ENCODE data around the gene SPATS2L. TPM values are rescaled to one million over a fixed set of nuclear protein-coding genes. Genes with fewer than 3 reads are reported as not detected.

SPATS2L gene
- total RNA-seq, 1 experiment from 2014 or later: 112 TPM

GRCh38 chr2:200470230-200470629 lies 163.7 kb downstream of the SPATS2L start:
- POLR2A ChIA-PET: no interaction called here
- H3K36me3 Mint-ChIP-seq: peaks cover 90% of the 10 kb centered on the region

GRCh38 chr2:200471324-200471848 lies 164.9 kb downstream of the SPATS2L start:
- H3K4me3 Mint-ChIP-seq: no peak overlapping the region
- peaks cover 84% of the 10 kb centered on the region for H3K36me3 Mint-ChIP-seq
- no peak for DNase-seq (ENCODE audit: low spot score)
- no peak for TF ChIP-seq ZSCAN18 (CRISPR knock-in tag; IDR thresholded peaks at IDR 0.05)
- no peak for TF ChIP-seq NR2C2 (CRISPR knock-in tag; IDR thresholded peaks at IDR 0.05)
- no peak for TF ChIP-seq MYBL2 (CRISPR knock-in tag; IDR thresholded peaks at IDR 0.05)
- TF ChIP-seq KAT7 (CRISPR knock-in tag; IDR thresholded peaks at IDR 0.05; ENCODE audit: borderline replicate concordance): no peak
- no peak for TF ChIP-seq E2F1 (CRISPR knock-in tag; IDR thresholded peaks at IDR 0.05)
- no peak for TF ChIP-seq NR1H2 (CRISPR knock-in tag; IDR thresholded peaks at IDR 0.05)
- no peak for TF ChIP-seq ZNF263 (CRISPR knock-in tag; IDR thresholded peaks at IDR 0.05; ENCODE audit: low read depth)
- no peak for TF ChIP-seq ARID4B (CRISPR knock-in tag; IDR thresholded peaks at IDR 0.05; ENCODE audit: borderline replicate concordance)
- no peak for TF ChIP-seq GABPB1 (CRISPR knock-in tag; IDR thresholded peaks at IDR 0.05)
- no peak for TF ChIP-seq MXD4 (CRISPR knock-in tag; IDR thresholded peaks at IDR 0.05; ENCODE audit: borderline replicate concordance)
- no peak for TF ChIP-seq SOX15 (CRISPR knock-in tag; IDR thresholded peaks at IDR 0.05)
- TF ChIP-seq GRHL2 (CRISPR knock-in tag; IDR thresholded peaks at IDR 0.05; ENCODE audit: insufficient replicate concordance, severe bottlenecking): no peak
- no peak for TF ChIP-seq RELA (CRISPR knock-in tag; IDR thresholded peaks at IDR 0.05; ENCODE audit: borderline replicate concordance)
- no peak for TF ChIP-seq ZNF138 (CRISPR knock-in tag; conservative IDR thresholded peaks at IDR 0.05)
- TF ChIP-seq NR3C1 (CRISPR knock-in tag; conservative IDR thresholded peaks at IDR 0.05; ENCODE audit: low read depth): no peak

More at GRCh38 chr2:200470230-200470629, 163.7 kb downstream of the SPATS2L start:
- no peak; the same call in 1 of the 2 replicates for ATAC-seq
- H3K4me1 Mint-ChIP-seq: peaks cover 22% of the 10 kb centered on the region
- peak overlapping the region; percentile 79 for H3K27ac Mint-ChIP-seq
- H3K27me3 Mint-ChIP-seq (ENCODE audit: low read depth): no peaks in the 10 kb centered on the region
- H3K4me3 Mint-ChIP-seq: no peak overlapping the region
- CTCF ChIA-PET: interaction anchor here (1.3 to 2.2 kb wide), 3 partner anchors 11 to 496 kb away, joined by 3 to 10 read pairs (median 8); no protein-coding TSS in a partner anchor
- no peak for TF ChIP-seq IRF1 (CRISPR knock-in tag; IDR thresholded peaks at IDR 0.05)
- TF ChIP-seq ATF3 (CRISPR knock-in tag; conservative IDR thresholded peaks at IDR 0.05): no peak
- TF ChIP-seq CTCF (IDR thresholded peaks at IDR 0.05): no peak
- no peak for TF ChIP-seq ZBTB21 (CRISPR knock-in tag; IDR thresholded peaks at IDR 0.05; ENCODE audit: borderline replicate concordance)
- TF ChIP-seq MAX (CRISPR knock-in tag; IDR thresholded peaks at IDR 0.05): no peak
- DNase-seq (ENCODE audit: low spot score): no peak
- H3K9me3 Mint-ChIP-seq: no peaks in the 10 kb centered on the region

More at GRCh38 chr2:200471324-200471848, 164.9 kb downstream of the SPATS2L start:
- peak overlapping the region; percentile 55; the same call in 1 of the 2 replicates for H3K27ac Mint-ChIP-seq
- H3K9me3 Mint-ChIP-seq: no peaks in the 10 kb centered on the region
- ChIA-PET CTCF (interaction anchor here (1.0 to 2.2 kb wide), 4 partner anchors 12 to 497 kb away, joined by 4 to 10 read pairs (median 6); no protein-coding TSS in a partner anchor), POLR2A (no interaction called here)
- H3K27me3 Mint-ChIP-seq (ENCODE audit: low read depth): no peaks in the 10 kb centered on the region
- peaks cover 31% of the 10 kb centered on the region for H3K4me1 Mint-ChIP-seq
- ATAC-seq: peak; percentile 69
